NCI-H524 treated with DMSO at 0.1 percent for 48 hours (cell line): Measurements from ENCODE around the gene TRABD2B.
A peak's percentile ranks its signal among the peaks of the same experiment; 100 is the strongest.

Experiments
- DNase-seq: peaks from one replicate; lab custom pipeline; 2025; lab: John Stamatoyannopoulos, UW

TRABD2B gene

DNA sequence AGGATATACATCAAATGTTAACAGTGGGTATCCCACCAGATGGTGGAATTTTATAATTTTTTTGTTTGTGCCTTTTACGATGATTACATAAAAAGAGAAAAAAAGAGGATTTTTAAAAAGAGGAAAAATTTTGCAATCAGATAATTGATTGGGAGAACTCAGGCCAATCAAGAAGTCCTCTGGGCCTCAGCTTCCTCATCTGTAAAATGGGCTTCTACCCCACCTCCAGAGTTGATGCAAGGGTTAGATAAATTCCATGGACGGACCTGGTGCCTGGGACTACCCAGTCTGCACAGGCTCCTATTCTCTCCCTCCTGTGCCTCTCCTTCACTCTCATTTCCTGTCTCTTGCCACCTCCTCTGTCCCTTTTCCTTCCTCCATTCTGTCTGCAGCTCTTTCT is 88.9 kb downstream of the TRABD2B start:
- no peak for DNase-seq

GRCh38 chr1:47907177-47907528 is 90.0 kb downstream of the TRABD2B start:
- DNase-seq: no peak

GRCh38 chr1:47906527-47907176 is 90.5 kb downstream of the TRABD2B start:
- DNase-seq: no peak

DNA sequence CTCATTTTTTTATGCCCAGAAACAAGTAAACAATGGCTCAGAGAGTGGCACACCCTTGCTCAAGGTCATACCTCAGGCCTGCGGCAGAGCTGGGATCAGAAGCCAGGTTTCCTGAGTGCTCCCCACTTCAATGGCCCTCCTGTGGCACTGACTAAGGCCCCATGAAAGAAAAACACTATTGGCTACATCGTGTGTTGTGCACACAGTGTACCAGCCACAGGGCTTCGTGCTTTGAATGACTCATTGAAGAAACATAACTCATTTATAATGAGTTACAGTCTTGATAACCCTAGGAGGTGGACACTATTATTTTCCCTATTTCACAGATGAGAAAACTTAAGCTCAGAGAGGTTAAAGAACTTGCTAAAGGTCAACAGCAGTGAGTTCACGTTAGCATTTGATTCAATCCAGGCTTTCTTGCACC is 91.2 kb downstream of the TRABD2B start:
- DNase-seq: no peak

DNA sequence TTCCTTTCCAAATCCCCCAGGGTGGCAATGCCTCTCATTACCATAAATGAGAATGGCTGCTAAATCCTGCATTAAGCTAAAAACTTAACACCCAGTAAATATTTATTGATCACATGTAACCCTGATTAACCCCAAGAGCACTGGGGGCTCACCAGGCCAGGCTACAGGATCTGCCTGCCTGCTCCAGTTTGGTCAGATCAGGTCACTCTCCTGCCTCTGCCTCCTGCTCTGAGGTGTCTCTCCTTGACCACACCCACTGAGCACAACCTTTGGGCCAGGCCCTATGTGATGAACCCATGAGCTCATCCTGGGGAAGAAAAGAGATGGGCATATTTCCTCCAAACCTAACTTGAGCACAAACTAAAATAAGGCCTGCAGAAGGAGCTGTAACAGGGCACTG is 93.5 kb downstream of the TRABD2B start:
- no peak for DNase-seq

GRCh38 chr1:47901001-47901575 is 96.1 kb downstream of the TRABD2B start:
- peak; percentile 97 for DNase-seq

- no peak for DNase-seq
These were observed 98.9 kb downstream of the TRABD2B start for GRCh38 chr1:47898133-47898845.

- no peak for DNase-seq
These were observed 101.7 kb downstream of the TRABD2B start for GRCh38 chr1:47895279-47896125.

DNA sequence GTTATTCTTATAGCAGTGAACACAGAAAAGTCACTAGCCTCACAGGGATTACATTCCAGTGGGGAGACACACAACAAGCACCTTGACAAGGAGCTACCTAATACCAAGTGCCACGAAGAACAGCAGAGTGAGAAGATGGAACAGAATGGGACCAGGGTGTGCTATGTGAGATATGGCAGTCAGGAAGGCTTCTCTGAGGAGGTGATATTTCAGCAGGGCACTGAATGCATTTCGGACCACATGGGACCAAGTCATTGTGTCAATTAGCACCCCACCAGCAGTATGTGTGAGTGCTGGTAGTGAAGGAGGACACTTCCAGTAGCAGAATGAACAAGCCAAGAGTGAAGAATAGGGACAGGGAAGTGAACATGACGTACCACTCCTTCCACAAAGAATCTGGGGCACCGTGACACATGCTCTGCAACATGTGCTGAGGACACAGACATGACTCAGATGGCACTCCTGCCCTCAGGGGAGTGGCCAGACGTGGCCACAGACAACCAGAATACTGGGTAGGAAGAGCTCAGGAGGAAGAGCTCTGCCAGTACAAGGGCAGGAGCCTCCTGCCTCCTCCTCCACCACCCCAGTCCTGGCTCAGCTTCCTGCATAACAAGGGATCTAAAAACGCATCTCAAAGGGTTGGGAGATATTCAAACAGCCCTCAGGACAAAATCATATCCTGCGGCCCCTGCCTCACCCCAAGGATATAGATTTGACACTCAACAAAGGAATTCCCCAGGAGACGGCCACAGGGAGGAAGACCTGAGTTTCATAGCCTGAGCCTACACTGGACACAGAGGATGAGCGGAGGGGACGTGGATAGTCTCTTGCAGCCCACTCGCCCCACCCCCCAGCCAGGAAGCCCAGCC is 102.5 kb downstream of the TRABD2B start:
- no peak for DNase-seq

DNA sequence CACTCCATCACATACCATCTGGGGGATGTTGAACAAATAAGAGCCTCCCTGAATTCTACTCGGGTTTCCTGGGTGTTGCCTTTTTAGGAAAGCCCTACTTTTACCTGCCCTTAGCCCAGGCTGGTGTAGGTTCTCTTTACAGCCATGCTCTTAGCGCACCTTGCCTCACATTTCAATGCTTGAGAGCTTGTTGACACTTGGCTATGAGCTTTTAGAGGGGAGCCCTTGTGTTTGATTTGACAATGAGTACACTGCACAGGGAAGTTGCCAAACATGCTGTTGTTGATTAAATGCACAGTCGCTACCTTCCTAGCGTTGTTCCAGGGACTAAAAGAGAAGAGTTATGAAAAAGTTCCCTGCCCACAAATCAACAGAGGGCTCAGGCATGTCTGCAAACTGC is 103.8 kb downstream of the TRABD2B start:
- no peak for DNase-seq

DNA sequence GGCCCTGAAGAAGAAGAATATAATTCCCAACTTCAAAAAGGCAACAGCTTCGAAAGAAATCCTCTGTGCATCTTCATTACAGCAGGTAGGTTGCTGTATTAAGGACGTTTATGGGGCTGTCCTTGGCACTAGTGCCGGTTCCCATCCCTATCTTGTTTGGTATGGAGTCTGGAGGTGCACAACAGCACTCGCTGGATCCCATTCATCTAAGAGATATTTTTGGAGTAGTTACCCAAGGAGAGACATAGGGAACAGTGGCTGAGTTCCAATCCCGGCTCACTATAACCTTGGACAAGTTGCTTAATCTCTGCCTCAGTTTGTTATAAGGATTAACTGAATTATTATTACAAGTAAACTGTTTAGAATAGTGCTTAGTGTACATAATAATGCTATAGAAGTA is 106.4 kb downstream of the TRABD2B start:
- DNase-seq: no peak

DNA sequence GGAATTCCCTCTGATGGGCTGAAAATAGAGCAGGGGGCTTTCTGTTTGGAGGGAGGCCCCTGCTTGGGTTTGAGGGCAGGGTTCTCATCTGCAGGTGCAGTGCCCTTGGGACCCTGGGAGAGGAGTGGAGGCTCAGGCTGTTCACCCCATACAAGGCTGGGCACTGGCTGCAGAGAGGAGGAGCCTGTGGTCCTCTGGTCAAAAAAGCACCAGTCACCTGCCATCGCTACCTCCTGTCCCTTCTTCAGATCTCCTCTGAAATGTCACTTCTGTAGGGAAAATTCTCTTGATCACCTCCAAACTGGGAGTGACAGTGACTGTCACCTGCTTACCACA is 108.9 kb downstream of the TRABD2B start:
- no peak for DNase-seq

DNA sequence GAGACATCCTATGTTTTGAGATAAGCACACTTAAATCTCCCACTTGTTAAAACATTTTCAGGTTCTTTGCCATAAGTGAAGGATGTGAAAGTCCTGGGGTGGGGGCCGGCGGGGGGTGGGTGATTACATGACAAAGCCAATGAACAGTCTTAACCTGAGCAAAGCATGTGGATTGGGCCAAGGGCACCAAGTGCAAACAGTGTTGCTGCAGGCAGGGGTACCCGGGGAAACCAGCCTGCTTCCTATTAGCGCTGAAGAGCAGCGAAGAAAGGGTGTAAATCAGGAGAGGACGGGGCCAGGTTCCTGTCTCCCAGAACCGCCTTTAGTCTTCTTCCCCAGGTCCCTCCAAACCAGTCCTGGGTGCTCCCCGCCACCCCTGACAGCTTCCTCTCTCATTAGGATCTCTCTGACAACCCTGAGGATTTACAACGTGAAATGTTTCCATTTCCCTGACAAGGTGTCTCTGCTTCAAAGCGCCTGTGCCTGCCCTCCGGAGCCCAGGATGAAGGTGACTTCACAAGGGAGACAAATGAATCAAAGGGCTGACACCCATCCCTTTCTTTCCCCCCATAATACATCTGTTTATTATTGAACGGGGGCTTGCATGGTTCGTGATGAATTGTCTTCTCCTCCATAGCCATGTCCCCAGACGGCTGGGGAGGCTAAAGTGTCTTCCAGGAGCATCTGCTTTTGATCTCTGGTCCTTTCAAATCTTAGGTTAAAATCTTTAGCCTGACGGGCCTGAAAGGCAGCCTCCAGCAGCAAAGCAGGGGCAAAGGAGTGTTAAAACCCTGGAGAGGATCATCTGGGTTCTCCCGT is 109.5 kb downstream of the TRABD2B start:
- DNase-seq: no peak

GRCh38 chr1:47887060-47887459 is 110.1 kb downstream of the TRABD2B start:
- DNase-seq: no peak

- DNase-seq: no peak
These were observed 111.0 kb downstream of the TRABD2B start for GRCh38 chr1:47886141-47886540.

DNA sequence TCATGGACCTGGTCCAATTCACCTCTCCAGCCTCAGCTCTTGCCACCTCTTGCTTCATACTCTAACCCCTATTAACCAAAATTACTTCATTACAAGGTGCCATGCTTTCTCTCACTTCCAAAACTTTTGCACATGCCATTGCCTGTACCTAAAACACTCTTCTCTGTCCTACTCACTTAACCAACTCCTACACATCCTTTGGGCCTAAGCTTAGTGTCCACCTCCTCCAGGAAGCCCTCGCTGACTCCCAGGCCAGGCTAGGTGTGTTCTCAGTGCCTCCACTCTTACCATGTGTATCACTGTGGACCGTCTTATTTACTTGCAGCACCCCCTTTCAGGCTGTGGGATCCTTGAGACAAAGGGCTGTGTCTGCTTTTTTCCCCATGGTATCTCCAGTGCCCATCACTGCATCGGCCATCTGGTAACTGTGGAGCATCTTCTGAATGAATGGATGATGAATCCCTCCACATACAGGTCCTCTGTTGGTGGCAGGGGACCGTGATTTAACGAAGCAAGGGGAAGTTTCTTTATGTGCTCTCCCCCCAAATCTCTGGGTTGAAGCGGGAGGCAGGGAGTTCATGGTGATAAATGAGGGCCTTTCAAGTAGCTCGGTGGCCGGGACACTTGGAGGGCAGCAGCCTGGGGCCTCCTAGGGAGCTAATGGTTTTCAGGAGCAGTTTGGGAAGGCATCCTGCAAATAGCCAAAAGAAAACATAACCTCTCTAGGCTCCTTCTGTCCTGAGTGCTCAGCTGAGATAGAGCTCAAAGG is 111.9 kb downstream of the TRABD2B start:
- no peak for DNase-seq

GRCh38 chr1:47883963-47884362 is 113.2 kb downstream of the TRABD2B start:
- DNase-seq: no peak

- DNase-seq: peak; percentile 54
These were observed 115.4 kb downstream of the TRABD2B start for GRCh38 chr1:47881505-47882442.

- no peak for DNase-seq
These were observed 120.6 kb downstream of the TRABD2B start for GRCh38 chr1:47876587-47876963.
